CD4-positive, alpha-beta T cell treated with Interleukin-12 subunit alpha and Interleukin-12 subunit beta, for 1 hour (primary cell): ENCODE data around the gene SLC41A3.
"Not testable (repeated sequence)": the region's sequence is repeated elsewhere in the genome, so short reads cannot be mapped to it uniquely, and the experiment has no call there.

Source experiments
- DNase-seq: peaks from one replicate; pipeline ENCODE4 v3.0.0-alpha.2; 2020

Gene SLC41A3

GRCh38 chr3:126052196-126053058 lies 31.5 kb downstream of the SLC41A3 start:
- no peak for DNase-seq

GRCh38 chr3:126051741-126052140 lies 32.2 kb downstream of the SLC41A3 start:
- DNase-seq = no peak

GRCh38 chr3:126051234-126051633 lies 32.7 kb downstream of the SLC41A3 start:
- no peak for DNase-seq

GRCh38 chr3:126050626-126051025 lies 33.3 kb downstream of the SLC41A3 start:
- DNase-seq = no peak

GRCh38 chr3:126050050-126050392 lies 33.9 kb downstream of the SLC41A3 start:
- no peak for DNase-seq

- DNase-seq = no peak
Observed at GRCh38 chr3:126049289-126050049, 34.5 kb downstream of the SLC41A3 start.

GRCh38 chr3:126040386-126040785 lies 43.5 kb downstream of the SLC41A3 start:
- no peak for DNase-seq

GRCh38 chr3:126039870-126040269 lies 44.1 kb downstream of the SLC41A3 start:
- DNase-seq = no peak

GRCh38 chr3:126038791-126039190 lies 45.1 kb downstream of the SLC41A3 start:
- not testable (repeated sequence) for DNase-seq

GRCh38 chr3:126036056-126036549 lies 47.8 kb downstream of the SLC41A3 start:
- no peak for DNase-seq

- no peak for DNase-seq
Observed at GRCh38 chr3:126035362-126036050, 48.4 kb downstream of the SLC41A3 start.

- DNase-seq = no peak
Observed at GRCh38 chr3:126034481-126035361, 49.2 kb downstream of the SLC41A3 start.

- DNase-seq = no peak
Observed at GRCh38 chr3:126033765-126034164, 50.2 kb downstream of the SLC41A3 start.

- no peak for DNase-seq
Observed at GRCh38 chr3:126033051-126033745, 50.7 kb downstream of the SLC41A3 start.

- no peak for DNase-seq
Observed at GRCh38 chr3:126031981-126032471, 51.9 kb downstream of the SLC41A3 start.

GRCh38 chr3:126030455-126030854 lies 53.5 kb downstream of the SLC41A3 start:
- DNase-seq = no peak

GRCh38 chr3:126029241-126029640 lies 54.7 kb downstream of the SLC41A3 start:
- DNase-seq = no peak

GRCh38 chr3:126028096-126028495 lies 55.8 kb downstream of the SLC41A3 start:
- no peak for DNase-seq

- no peak for DNase-seq
Observed at GRCh38 chr3:126026761-126027160, 57.2 kb downstream of the SLC41A3 start.

GRCh38 chr3:126026277-126026751 lies 57.6 kb downstream of the SLC41A3 start:
- peak; percentile 13 for DNase-seq

GRCh38 chr3:126025862-126026261 lies 58.1 kb downstream of the SLC41A3 start:
- no peak for DNase-seq
